Kidney epithelial cell (primary cell): ENCODE measurements around the gene MLLT6. TPM values are rescaled to one million over a fixed set of nuclear protein-coding genes. Genes with fewer than 3 reads are reported as not detected.
A peak's percentile ranks its signal among the peaks of the same experiment; 100 is the strongest.

ENCODE experiments used
- DNase-seq: peaks from one replicate; pipeline ENCODE4 v3.0.0-alpha.2; 2010; ENCODE audit warnings: low read depth
- H3K27me3 ChIP-seq: 2 replicates; pipeline ENCODE4 v1.6.0; 2011; ENCODE audit warnings: low read length; ENCODE audit not compliant: control insufficient read depth, insufficient read depth
- H3K36me3 ChIP-seq: 2 replicates; pipeline ENCODE4 v1.5.1; 2011; ENCODE audit warnings: low read length; ENCODE audit not compliant: control insufficient read depth, insufficient read depth
- H3K4me3 ChIP-seq: 2 replicates; pipeline ENCODE4 v1.5.1; 2011; ENCODE audit warnings: low read depth, mild to moderate bottlenecking, control low read depth, low read length
- total RNA-seq: library from RNA; depleted of rRNA; stranded (reverse); fragments of >200 nt; gene quantifications from 2 replicates; pipeline ENCODE4 v1.2.3, GENCODE V29; 2015
- TF ChIP-seq, protein P1 (sequence below): IDR thresholded peaks from 2 replicates; pipeline ENCODE4 v1.5.1; 2011; ENCODE audit warnings: mild to moderate bottlenecking, moderate library complexity, low read length, control low read depth, inconsistent platforms; ENCODE audit not compliant: insufficient read depth, poor library complexity, severe bottlenecking

MLLT6 gene
- total RNA-seq, 1 donor from 2014 or later = 42.7 TPM

DNA sequence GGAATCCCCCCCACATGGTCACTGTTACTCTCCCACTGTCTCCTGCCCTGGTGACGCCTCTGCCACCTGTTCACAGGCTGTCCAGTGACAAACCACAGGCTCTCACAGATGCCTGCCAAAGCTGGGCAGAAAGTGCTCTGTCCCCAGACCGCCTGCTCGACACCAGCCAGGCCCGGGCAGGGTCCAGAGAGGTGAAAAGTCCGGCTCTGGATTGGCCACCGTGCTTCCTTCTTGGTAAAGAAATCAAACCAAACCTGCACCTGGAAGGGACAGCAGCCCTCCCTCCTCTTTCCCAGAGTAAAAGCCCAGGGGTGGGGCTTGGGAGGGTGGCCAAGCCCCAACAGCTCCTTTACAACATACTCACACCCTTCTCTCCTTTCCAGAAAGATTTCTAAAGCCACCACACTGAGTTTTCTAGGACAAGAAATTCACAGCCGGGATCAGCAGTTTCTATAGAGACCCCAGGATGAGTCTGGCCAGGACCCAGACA lies 36.9 kb downstream of the MLLT6 start:
- Histone ChIP-seq H3K4me3 (no peak overlapping the region), H3K36me3 (peaks cover 1% of the 10 kb centered on the region), H3K27me3 (no peaks in the 10 kb centered on the region)
- no peak for DNase-seq
- TF ChIP-seq, protein P1, sequence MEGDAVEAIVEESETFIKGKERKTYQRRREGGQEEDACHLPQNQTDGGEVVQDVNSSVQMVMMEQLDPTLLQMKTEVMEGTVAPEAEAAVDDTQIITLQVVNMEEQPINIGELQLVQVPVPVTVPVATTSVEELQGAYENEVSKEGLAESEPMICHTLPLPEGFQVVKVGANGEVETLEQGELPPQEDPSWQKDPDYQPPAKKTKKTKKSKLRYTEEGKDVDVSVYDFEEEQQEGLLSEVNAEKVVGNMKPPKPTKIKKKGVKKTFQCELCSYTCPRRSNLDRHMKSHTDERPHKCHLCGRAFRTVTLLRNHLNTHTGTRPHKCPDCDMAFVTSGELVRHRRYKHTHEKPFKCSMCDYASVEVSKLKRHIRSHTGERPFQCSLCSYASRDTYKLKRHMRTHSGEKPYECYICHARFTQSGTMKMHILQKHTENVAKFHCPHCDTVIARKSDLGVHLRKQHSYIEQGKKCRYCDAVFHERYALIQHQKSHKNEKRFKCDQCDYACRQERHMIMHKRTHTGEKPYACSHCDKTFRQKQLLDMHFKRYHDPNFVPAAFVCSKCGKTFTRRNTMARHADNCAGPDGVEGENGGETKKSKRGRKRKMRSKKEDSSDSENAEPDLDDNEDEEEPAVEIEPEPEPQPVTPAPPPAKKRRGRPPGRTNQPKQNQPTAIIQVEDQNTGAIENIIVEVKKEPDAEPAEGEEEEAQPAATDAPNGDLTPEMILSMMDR = no peak

DNA sequence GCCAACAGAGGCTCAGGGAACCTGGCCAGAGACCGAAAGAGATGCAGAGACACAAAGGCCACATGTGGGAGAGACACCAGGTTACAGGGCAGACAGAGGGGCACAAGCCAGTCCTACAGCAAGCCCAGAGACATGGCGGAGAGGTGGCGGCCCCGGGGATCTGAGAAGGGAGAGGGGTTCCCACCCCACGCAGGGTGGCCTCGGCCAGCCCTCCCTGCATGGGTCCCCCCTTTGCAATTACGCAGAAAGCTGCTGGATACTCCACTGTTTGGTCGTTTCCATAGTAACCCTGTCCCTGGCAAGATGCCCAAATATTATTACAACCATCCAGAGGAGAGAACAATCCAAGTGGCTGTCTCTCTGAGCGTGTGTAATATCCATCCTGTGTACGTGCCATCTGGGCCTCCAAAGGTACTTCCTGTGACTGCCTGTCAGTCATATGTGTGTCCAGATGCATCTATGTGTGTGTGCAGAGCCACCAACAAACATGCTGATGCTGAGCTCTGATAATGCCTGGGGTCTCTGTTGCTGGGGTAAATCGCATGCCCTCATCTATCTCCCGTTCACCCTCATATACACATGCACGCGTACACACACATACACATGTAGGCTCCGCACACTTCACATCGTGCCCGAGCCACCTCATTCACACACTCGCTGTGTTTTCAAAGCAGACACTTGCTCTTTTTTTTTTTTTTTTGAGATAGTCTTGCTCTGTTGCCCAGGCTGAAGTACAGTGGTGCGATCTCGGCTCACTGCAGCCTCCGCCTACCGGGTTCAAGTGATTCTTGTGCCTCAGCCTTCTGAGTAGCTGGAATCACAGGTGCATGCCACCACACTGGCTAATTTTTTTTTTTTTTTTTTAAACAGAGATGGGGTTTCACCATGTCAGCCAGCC lies 37.6 kb downstream of the MLLT6 start:
- H3K36me3 ChIP-seq = peaks cover 1% of the 10 kb centered on the region
- no peak for DNase-seq
- no peaks in the 10 kb centered on the region for H3K27me3 ChIP-seq
- TF ChIP-seq, protein P1 = no peak
- H3K4me3 ChIP-seq = no peak overlapping the region

DNA sequence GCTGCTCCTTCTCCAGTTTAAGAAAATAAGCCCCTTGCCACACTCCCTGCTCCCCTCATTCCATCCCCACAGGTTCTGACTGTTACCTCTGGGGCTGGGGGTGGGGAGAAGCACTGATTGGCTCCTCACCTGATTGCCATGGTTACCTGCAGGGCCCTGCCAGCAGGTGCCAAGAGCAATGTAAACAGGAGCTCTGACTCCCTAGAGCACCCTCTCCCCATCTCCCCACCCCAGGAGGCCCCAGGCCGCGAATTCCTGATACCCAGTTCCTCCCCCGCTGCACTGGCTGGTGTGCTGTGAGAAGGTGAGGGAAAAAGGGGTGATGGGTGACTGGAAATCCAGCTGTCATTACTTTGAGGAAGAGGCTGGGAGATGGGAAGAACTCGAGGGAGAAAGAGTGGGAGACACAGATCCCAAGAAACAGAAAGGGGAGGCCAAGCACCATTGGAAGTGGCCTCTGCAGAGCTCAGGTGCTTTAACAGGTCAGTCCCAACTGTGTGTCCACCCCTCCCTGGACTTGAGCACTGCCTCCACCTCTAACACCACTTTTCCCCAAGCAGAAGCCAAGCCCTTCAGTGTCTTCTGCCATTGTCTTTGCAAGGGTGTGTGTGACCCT lies 38.6 kb downstream of the MLLT6 start:
- Histone ChIP-seq H3K27me3 (no peaks in the 10 kb centered on the region), H3K4me3 (no peak overlapping the region), H3K36me3 (peaks cover 1% of the 10 kb centered on the region)
- TF ChIP-seq, protein P1 = no peak
- DNase-seq = no peak

DNA sequence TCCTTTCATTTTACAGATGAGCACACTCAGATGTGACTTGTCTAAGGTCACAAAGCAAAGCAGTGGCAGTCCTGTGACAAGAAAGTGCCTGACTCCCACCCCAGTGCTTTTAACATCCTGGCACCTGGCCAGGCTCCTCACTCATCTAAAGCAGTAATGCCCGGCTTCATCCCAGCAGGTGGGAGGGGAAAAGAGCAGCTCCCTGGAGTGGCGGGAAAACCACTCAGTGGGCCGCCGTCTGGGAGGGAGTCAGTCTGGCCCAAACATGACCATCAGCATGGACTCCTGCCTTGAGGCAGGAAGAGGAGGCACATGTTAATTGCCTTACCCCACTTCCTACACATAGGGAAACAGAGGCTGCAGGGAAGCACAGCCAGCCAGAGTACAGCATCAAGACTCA lies 40.5 kb downstream of the MLLT6 start:
- H3K4me3 ChIP-seq = no peak overlapping the region
- DNase-seq = no peak
- TF ChIP-seq, protein P1 = no peak
- no peaks in the 10 kb centered on the region for H3K36me3 ChIP-seq
- H3K27me3 ChIP-seq = no peaks in the 10 kb centered on the region

DNA sequence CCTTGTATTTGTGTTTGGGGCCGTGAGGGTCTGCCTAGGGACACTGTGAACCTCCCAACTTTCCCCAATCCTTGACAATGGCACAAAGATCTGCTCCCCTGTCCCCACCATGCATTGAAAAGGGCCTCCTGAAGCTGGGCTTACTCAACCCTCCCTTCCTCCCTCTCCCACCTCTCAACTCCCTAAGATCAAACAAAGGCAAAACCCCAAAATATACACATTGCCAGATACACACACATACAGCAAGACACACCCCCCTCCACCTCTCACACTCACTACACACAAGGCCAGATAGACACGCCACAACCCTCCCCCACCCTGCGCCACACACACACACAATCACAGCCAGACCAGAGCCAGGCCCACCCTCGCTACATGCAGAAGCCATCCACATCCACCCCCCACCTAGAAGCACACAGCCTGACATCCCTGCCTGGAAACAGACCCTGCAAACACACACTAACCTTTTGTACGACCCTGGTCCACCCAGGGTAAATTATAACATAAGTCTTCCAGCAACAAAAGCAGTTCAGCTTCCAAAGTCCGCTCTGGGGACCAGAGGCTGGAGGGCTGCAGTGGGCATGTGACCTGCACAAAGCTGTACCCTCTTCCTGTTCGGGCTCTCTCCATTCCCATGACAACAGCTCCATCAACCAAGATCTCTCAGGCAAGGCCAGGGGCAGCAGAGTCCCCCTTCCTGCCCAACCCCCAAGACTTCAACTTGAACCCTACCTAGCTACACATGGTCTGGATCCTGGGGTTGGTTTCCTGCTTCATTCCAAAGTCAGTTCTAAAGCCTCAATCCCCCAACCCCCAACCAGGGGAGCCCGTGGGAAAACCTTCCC lies 41.2 kb downstream of the MLLT6 start:
- Histone ChIP-seq H3K36me3 (no peaks in the 10 kb centered on the region), H3K4me3 (peak overlapping the region; percentile 93), H3K27me3 (no peaks in the 10 kb centered on the region)
- no peak for DNase-seq
- TF ChIP-seq, protein P1 = no peak
